Osteoblast (primary cell): Measurements from ENCODE around the gene SAP30BP. TPM values are rescaled to one million over a fixed set of nuclear protein-coding genes. Genes with fewer than 3 reads are reported as not detected.

Experiments
- DNase-seq: peaks from one replicate; pipeline ENCODE4 v3.0.0; 2011; ENCODE audit warnings: low spot score, mixed read lengths; ENCODE audit not compliant: insufficient read length; ENCODE audit errors: missing footprints
- H2AFZ ChIP-seq: 2 replicates; pipeline ENCODE4 v1.6.0; 2011; ENCODE audit warnings: mild to moderate bottlenecking, low read length
- H3K27ac ChIP-seq: 2 replicates; pipeline ENCODE4 v1.5.1; 2011; ENCODE audit warnings: mild to moderate bottlenecking, low read depth, low read length, moderate library complexity
- H3K27me3 ChIP-seq: 2 replicates; pipeline ENCODE4 v1.6.0; 2012; ENCODE audit warnings: mild to moderate bottlenecking, control low read depth, inconsistent platforms, low read length, moderate library complexity; ENCODE audit not compliant: insufficient read depth
- H3K36me3 ChIP-seq: 2 replicates; pipeline ENCODE4 v1.5.1; 2011; ENCODE audit warnings: mild to moderate bottlenecking, low read length, control low read depth, moderate library complexity; ENCODE audit not compliant: insufficient read depth
- H3K4me1 ChIP-seq: 2 replicates; pipeline ENCODE4 v1.5.1; 2011; ENCODE audit warnings: mild to moderate bottlenecking, low read length, control low read depth, moderate library complexity; ENCODE audit not compliant: insufficient read depth
- H3K4me2 ChIP-seq: 2 replicates; pipeline ENCODE4 v1.6.0; 2011; ENCODE audit warnings: mild to moderate bottlenecking, low read length; ENCODE audit not compliant: insufficient read depth
- H3K4me3 ChIP-seq: fragments of 200-600 bp; sonication (generic); 3 replicates; pipeline ENCODE4 v1.5.1; 2012; ENCODE audit warnings: mild to moderate bottlenecking, low read length, inconsistent platforms; ENCODE audit not compliant: insufficient read depth
- H3K79me2 ChIP-seq: 2 replicates; pipeline ENCODE4 v1.6.0; 2012; ENCODE audit warnings: mild to moderate bottlenecking, low read length, control low read depth, inconsistent platforms; ENCODE audit not compliant: insufficient read depth
- H3K9me3 ChIP-seq: 2 replicates; pipeline ENCODE4 v1.5.1; 2011; ENCODE audit warnings: low read depth, low read length, control low read depth
- H4K20me1 ChIP-seq: 2 replicates; pipeline ENCODE4 v1.6.0; 2012; ENCODE audit warnings: mild to moderate bottlenecking, low read length, control low read depth; ENCODE audit not compliant: insufficient read depth
- total RNA-seq: library from RNA; depleted of rRNA; stranded (reverse); fragments of >200 nt; gene quantifications from 2 replicates; pipeline ENCODE4 v1.2.3, GENCODE V29; 2012
- TF ChIP-seq, protein P1 (sequence below): IDR thresholded peaks from 2 replicates; pipeline ENCODE4 v1.5.1; 2011; ENCODE audit warnings: mild to moderate bottlenecking, low read depth, low read length, moderate library complexity; ENCODE audit errors: extremely low read depth

SAP30BP gene
- total RNA-seq, 1 donor: 48.1 TPM

- Histone ChIP-seq H3K36me3 (peaks cover 51% of the 10 kb centered on the region), H2AFZ (no peak overlapping the region), H3K27me3 (no peaks in the 10 kb centered on the region), H3K79me2 (peaks cover 67% of the 10 kb centered on the region), H3K4me3 (no peak overlapping the region), H3K4me1 (peaks cover 20% of the 10 kb centered on the region), H4K20me1 (peaks cover 8% of the 10 kb centered on the region), H3K4me2 (no peak overlapping the region), H3K27ac (no peak overlapping the region), H3K9me3 (no peaks in the 10 kb centered on the region)
- no peak for DNase-seq
- TF ChIP-seq, protein P1, sequence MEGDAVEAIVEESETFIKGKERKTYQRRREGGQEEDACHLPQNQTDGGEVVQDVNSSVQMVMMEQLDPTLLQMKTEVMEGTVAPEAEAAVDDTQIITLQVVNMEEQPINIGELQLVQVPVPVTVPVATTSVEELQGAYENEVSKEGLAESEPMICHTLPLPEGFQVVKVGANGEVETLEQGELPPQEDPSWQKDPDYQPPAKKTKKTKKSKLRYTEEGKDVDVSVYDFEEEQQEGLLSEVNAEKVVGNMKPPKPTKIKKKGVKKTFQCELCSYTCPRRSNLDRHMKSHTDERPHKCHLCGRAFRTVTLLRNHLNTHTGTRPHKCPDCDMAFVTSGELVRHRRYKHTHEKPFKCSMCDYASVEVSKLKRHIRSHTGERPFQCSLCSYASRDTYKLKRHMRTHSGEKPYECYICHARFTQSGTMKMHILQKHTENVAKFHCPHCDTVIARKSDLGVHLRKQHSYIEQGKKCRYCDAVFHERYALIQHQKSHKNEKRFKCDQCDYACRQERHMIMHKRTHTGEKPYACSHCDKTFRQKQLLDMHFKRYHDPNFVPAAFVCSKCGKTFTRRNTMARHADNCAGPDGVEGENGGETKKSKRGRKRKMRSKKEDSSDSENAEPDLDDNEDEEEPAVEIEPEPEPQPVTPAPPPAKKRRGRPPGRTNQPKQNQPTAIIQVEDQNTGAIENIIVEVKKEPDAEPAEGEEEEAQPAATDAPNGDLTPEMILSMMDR: no peak
Measured at GRCh38 chr17:75676461-75676860, 9.3 kb downstream of the SAP30BP start.

- Histone ChIP-seq H3K27ac (no peak overlapping the region), H4K20me1 (peaks cover 10% of the 10 kb centered on the region), H3K4me1 (peaks cover 39% of the 10 kb centered on the region), H3K4me2 (no peak overlapping the region), H2AFZ (no peak overlapping the region), H3K36me3 (peaks cover 24% of the 10 kb centered on the region), H3K4me3 (no peak overlapping the region), H3K79me2 (peaks cover 60% of the 10 kb centered on the region), H3K9me3 (no peaks in the 10 kb centered on the region), H3K27me3 (no peaks in the 10 kb centered on the region)
- TF ChIP-seq, protein P1: no peak
- no peak for DNase-seq
Measured at GRCh38 chr17:75679706-75680211, 12.6 kb downstream of the SAP30BP start.

DNA sequence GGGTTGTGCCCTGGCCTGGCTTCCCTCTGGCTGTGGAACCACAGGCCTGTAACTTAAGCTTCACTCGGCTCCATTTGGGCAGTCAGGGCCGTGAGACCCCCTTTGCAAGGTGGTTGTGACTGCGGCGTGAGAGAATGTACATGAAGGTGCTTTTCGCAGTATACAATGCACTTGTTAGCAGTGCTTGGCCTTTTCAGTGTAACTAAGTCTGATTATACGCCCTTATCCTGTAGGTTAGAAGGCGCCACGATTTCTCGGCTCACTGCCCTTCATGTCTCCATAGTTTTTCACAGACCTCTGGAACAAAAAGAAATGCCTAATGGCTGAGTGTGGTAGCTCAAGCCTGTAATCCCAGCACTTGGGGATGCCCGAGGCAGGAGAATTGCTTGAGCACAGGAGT lies 13.3 kb downstream of the SAP30BP start:
- H3K27me3 ChIP-seq: no peaks in the 10 kb centered on the region
- H3K4me1 ChIP-seq: peaks cover 43% of the 10 kb centered on the region
- H3K4me2 ChIP-seq: no peak overlapping the region
- no peak overlapping the region for H3K27ac ChIP-seq
- no peaks in the 10 kb centered on the region for H3K9me3 ChIP-seq
- H3K79me2 ChIP-seq: peaks cover 66% of the 10 kb centered on the region
- no peak for DNase-seq
- peaks cover 16% of the 10 kb centered on the region for H4K20me1 ChIP-seq
- no peak overlapping the region for H3K4me3 ChIP-seq
- TF ChIP-seq, protein P1: no peak
- no peak overlapping the region for H2AFZ ChIP-seq
- H3K36me3 ChIP-seq: peaks cover 21% of the 10 kb centered on the region

DNA sequence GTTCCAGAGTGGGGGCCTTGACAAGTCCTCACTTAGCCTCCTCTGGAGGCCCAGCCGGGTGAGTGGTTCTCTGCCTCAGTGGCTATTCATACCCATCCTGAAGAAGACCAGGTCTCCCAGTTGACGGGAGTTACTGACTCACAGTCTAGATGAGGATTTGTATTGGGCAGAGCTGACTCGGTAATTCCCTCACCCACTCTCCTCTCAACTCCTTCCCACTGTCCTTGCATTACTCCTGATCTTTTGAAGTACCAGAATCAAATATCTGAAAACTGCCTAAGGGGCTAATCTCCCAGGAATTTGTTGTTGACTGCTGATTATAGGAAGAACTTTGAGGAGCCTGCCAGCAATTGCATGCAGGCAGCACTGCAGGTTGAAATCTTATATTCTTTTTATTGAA lies 14.2 kb downstream of the SAP30BP start:
- TF ChIP-seq, protein P1: no peak

More for the DNA sequence above, 14.2 kb downstream of the SAP30BP start:
- Histone ChIP-seq H3K4me2 (no peak overlapping the region), H3K79me2 (peaks cover 68% of the 10 kb centered on the region), H3K4me3 (no peak overlapping the region), H3K36me3 (peaks cover 13% of the 10 kb centered on the region), H3K9me3 (no peaks in the 10 kb centered on the region), H3K27me3 (no peaks in the 10 kb centered on the region), H4K20me1 (peaks cover 20% of the 10 kb centered on the region), H3K27ac (peak overlapping the region; percentile 40), H3K4me1 (peaks cover 48% of the 10 kb centered on the region), H2AFZ (no peak overlapping the region)
- DNase-seq: no peak
